DMS79 (cell line): ENCODE results near the gene PROS1.
"Not testable (repeated sequence)": the region's sequence is repeated elsewhere in the genome, so short reads cannot be mapped to it uniquely, and the experiment has no call there.

Experiments
- DNase-seq: peaks from one replicate; lab custom pipeline; 2025; lab: John Stamatoyannopoulos, UW

Gene PROS1

DNA sequence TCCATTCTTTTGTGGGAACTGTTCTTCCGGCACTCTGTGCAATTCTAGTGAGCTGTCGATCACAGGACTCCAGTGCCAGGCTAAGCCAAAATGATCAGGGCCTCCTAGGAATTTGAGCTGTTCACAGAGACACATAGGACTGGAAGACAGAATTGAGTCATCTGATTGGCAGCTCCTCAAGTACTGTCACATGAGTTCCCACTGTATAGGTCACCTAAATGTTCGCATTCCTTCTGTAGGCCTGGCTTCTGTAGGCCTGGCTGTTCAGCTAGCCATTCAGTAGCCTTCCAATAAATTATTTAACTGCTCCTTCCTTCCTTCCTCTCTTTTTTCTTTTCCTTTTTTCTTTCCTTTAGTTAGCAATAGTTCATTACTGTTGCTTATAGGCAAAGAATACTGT lies 4.3 kb downstream of the PROS1 start:
- DNase-seq: no peak

- not testable (repeated sequence) for DNase-seq
Observed at GRCh38 chr3:93965106-93965505, 8.6 kb downstream of the PROS1 start.

DNA sequence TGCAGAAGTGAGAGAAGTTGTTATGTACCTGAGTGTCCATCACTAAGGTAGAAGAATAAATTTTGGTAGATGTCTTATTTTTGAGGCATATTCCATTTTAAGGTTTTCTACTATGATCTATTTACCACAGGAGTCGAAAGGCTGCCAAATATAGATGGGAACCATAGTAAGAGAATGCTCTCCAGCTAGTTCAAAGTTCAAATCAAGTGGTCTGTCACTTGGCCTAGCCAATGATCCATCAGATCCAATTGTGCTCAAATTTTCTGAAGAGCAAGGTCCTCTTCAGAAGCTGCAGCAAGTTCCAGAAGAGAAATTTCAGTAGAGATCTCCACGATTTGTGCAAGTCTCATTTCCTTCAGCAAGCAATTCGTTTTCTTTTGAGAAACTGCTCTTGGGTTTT lies 10.9 kb downstream of the PROS1 start:
- DNase-seq: no peak

GRCh38 chr3:93961489-93961888 lies 12.2 kb downstream of the PROS1 start:
- DNase-seq: no peak

GRCh38 chr3:93961026-93961425 lies 12.7 kb downstream of the PROS1 start:
- DNase-seq: no peak

GRCh38 chr3:93949958-93950357 lies 23.7 kb downstream of the PROS1 start:
- not testable (repeated sequence) for DNase-seq

DNA sequence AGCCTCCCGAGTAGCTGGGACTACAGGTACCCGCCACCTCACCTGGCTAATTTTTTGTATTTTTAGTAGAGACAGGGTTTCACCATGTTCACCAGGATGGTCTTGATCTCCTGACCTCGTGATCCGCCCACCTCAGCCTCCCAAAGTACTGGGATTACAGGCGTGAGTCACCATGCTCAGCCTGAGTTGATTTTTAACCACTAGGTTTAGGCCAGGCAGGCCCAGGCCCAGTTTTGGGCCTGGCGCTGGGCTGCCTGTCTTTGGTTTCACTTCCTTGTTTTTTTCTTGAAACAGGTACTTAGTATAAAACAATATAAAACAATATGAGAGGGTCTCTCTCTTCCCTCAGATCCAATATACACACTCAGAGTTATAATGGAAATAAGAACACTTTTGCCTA lies 36.2 kb downstream of the PROS1 start:
- DNase-seq: not testable (repeated sequence)

DNA sequence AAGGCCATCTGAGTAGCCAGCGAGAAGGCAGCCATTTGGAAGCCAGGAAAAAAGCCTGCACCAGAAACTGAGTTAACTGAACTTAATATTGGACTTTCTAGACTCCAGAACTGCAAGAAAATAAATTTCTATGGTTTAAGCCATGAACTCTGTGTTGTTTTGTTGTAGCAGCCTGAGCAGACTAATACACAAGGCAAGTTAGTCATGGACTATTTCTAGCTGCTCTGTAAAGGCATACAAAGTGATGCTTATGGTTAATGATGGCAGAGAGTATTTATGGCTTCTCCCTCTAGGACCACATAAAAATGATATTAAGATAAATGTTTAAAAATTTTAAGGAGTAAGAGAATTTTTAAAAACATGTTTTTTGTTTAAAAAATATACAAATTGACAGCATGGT lies 37.1 kb downstream of the PROS1 start:
- DNase-seq: no peak

DNA sequence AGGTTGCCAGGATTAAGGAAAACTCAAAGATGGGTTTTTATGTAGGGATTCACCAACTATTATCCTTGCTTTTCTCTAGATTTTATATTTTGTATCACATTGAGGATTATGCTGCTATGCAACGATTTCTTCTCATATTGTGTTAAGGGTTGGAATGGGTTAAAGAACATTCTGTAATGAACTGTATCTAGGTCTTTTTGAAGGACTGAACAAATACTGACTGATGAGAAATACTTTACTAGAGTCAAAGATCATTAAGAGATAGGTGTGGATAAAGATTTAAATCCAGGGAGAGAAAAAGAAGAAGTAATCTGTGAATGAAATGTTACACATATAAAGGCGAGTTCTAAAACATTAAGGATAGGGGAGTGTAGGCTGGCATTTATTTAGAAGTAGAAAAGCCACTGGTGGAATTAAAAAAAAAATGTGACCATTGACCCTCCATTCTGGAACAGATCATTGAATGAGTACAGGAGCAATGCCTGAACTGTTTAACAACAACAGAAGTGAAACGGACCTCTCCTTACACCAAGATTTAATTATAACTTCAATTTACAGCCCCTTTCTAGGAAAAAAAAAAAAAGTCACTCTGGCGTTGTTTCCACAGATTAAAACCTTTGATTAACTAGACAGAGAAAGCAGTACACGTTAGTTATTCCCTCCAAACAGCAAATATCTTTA lies 39.2 kb downstream of the PROS1 start:
- no peak for DNase-seq

GRCh38 chr3:93931597-93932229 lies 42.0 kb downstream of the PROS1 start:
- DNase-seq: no peak

- DNase-seq: no peak
Observed at GRCh38 chr3:93930041-93930440, 43.7 kb downstream of the PROS1 start.

- DNase-seq: no peak
Observed at GRCh38 chr3:93926789-93927188, 46.9 kb downstream of the PROS1 start.

DNA sequence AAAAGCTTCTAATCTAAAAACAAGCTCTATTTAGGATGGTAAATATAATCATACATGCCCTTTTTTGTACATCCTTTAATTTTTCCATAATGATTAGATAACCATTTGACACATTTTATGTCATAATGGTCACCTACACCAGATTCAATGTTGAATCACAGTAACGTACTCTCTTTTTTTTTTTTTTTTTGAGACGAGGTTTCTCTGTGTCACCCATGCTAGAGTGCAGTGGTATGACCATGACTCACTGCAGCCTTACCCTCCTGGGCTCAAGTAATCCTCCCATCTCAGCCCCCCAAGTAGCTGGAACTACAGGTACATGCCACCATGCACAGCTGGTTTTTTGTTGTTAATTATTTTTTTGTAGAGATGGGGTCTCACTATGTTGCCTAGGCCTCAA lies 49.2 kb downstream of the PROS1 start:
- DNase-seq: no peak

DNA sequence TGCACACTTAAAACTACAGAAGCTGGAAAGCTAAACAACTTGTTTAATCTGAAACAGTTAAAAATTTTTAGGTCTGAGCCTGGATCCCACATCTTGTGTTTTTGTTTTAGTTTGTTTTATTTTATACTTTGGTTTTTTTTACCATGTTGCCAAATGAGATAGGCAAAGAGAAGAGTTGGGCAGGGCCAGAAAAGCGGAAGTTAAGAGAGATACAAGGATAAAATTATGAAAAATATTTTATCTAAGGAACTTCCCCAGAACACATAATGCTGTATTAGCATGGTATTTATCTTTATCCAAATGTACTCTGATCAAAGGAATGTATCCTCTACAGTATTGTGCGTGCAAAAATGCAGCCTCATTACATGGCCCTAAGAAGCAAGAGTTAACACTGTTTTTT lies 50.7 kb downstream of the PROS1 start:
- DNase-seq: no peak

- DNase-seq: not testable (repeated sequence)
Observed at GRCh38 chr3:93917546-93918029, 56.1 kb downstream of the PROS1 start.

- not testable (repeated sequence) for DNase-seq
Observed at GRCh38 chr3:93913623-93914022, 60.1 kb downstream of the PROS1 start.

- DNase-seq: no peak
Observed at GRCh38 chr3:93911206-93911605, 62.5 kb downstream of the PROS1 start.

DNA sequence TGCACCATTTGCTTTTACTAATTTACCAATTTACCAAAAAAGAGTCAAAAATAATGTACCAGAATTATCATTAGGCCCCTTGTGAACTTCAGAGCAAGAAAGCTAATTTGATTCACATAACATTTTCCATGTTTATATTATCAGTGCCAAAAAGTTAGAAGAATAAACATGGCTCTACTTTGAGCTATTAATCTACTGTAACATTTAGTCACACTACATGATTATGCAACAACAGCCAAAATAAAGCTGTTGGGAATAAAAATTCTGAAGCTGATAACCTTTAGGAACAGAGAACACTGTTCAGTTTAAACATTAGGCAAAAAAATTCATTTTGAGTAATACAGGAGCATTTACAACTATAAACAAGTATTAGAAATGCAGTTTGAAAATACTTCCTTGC lies 63.6 kb downstream of the PROS1 start:
- DNase-seq: no peak

DNA sequence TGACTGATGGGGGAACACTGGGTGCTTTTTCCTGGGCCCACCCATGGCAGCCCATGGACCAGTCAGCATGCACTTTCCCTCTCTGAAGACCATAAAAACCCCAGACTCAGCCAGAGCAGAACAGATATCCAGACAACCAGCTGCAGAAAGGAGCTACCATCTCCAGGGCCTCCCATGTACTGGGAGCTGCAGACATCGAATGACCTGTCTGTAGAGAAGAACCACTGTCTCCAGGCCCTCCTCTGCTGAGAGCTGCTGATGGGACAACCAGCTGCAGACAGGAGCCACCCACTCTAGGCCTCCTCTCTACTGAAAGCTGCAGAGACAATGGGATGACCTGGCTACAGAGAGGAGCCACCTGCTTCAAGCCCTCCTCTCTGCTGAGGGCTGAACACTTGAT lies 66.6 kb downstream of the PROS1 start:
- no peak for DNase-seq

DNA sequence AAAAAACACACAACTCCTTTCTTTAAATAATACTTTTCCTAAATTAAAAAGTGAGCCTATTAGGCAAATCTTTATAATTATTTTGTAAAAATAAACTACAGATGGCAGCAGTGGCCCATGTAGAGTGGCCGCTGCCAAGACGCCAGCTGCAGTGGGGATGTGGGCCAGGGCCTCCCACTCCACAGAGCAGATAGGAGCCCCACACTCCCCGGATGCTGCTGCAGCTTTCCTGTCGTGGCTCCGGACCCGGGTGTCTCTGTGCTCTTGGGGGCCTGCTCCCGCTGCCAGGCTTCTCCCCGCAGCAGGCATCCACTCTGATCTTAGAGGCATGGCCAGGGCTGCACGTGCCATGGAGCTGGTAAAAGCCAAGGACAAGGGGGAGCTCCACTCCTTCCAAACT lies 67.5 kb downstream of the PROS1 start:
- DNase-seq: no peak

DNA sequence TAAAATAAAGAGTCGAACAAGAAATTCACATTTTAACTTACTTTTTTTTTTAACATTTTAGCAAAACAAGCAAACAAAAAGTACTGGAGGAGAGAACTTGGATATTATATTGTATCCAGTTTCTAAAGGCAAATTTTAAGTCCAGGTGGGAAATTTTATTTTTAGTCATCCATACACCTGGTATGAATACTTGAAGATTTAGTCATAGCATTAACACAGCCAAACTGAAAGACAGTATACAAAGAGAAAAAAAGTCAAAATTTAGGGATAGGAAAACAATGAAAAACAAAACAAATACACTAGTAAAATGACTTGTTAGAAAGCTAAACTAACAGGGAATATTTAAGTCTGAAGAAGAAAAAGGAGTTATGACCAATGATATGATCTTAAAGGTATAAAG lies 69.1 kb downstream of the PROS1 start:
- no peak for DNase-seq

GRCh38 chr3:93878250-93879017 lies 95.3 kb downstream of the PROS1 start:
- not testable (repeated sequence) for DNase-seq

- DNase-seq: not testable (repeated sequence)
Observed at GRCh38 chr3:93877427-93877826, 96.3 kb downstream of the PROS1 start.
